Activated T-helper 2 cell treated with anti-CD3 and anti-CD28 coated beads, Interferon-gamma antibody, Interleukin-2, Interleukin-4, amounts not matched to agents 10 μg/mL and 5 μg/mL and 100 μg/mL, durations not matched to agents 14 hours and 24 hours and 36 hours (primary cell): ENCODE results near the gene CD302. TPM values are rescaled to one million over a fixed set of nuclear protein-coding genes. Genes with fewer than 3 reads are reported as not detected.
"Not testable (repeated sequence)": the region's sequence is repeated elsewhere in the genome, so short reads cannot be mapped to it uniquely, and the experiment has no call there.

Source experiments
- DNase-seq: peaks from one replicate; pipeline ENCODE4 v3.0.0; 2021; ENCODE audit warnings: low spot score
- H3K27ac Mint-ChIP-seq: one replicate; pipeline ENCODE4 v1.8.0; 2021; ENCODE audit warnings: mixed read lengths
- H3K27me3 Mint-ChIP-seq: one replicate; pipeline ENCODE4 v1.8.0; 2021; ENCODE audit warnings: low read depth, mixed read lengths
- H3K36me3 Mint-ChIP-seq: one replicate; pipeline ENCODE4 v1.8.0; 2021; ENCODE audit warnings: low read depth, mixed read lengths
- H3K4me1 Mint-ChIP-seq: one replicate; pipeline ENCODE4 v1.8.0; 2021; ENCODE audit warnings: low read depth, mixed read lengths
- H3K4me3 Mint-ChIP-seq: one replicate; pipeline ENCODE4 v1.8.0; 2021; ENCODE audit warnings: low read depth, mild to moderate bottlenecking, moderate library complexity, mixed read lengths
- H3K9me3 Mint-ChIP-seq: one replicate; pipeline ENCODE4 v1.8.0; 2021; ENCODE audit warnings: mixed read lengths
- intact Hi-C: fragments of 100-400 bp; cut with micrococcal nuclease; formaldehyde crosslinking; loops from one replicate; pipeline ENCODE4 v1.15.1; 2023
- total RNA-seq: library from RNA; stranded (reverse); gene quantifications from 2 replicates; pipeline ENCODE4 v1.2.3, GENCODE V29; 2022

Gene CD302
- total RNA-seq, 1 donor from 2014 or later: 1.1 TPM

- no peaks in the 10 kb centered on the region for H3K27me3 Mint-ChIP-seq
- intact Hi-C loops: no loop called here
- H3K4me3 Mint-ChIP-seq: no peak overlapping the region
- DNase-seq: no peak
- H3K9me3 Mint-ChIP-seq: no peaks in the 10 kb centered on the region
- H3K4me1 Mint-ChIP-seq: peaks cover 18% of the 10 kb centered on the region
- H3K27ac Mint-ChIP-seq: no peak overlapping the region
- H3K36me3 Mint-ChIP-seq: peaks cover 72% of the 10 kb centered on the region
Measured at GRCh38 chr2:159737292-159737916, 60.6 kb downstream of the CD302 start.

GRCh38 chr2:159736048-159736447, 62.0 kb downstream of the CD302 start:
- Mint-ChIP-seq H3K4me3 (no peak overlapping the region), H3K9me3 (no peaks in the 10 kb centered on the region), H3K36me3 (peaks cover 68% of the 10 kb centered on the region), H3K27ac (no peak overlapping the region), H3K27me3 (no peaks in the 10 kb centered on the region), H3K4me1 (peaks cover 18% of the 10 kb centered on the region)
- intact Hi-C loops: no loop called here
- DNase-seq: no peak

- H3K36me3 Mint-ChIP-seq: peaks cover 72% of the 10 kb centered on the region
- peaks cover 18% of the 10 kb centered on the region for H3K4me1 Mint-ChIP-seq
Measured at GRCh38 chr2:159735648-159736047, 62.4 kb downstream of the CD302 start.

DNA sequence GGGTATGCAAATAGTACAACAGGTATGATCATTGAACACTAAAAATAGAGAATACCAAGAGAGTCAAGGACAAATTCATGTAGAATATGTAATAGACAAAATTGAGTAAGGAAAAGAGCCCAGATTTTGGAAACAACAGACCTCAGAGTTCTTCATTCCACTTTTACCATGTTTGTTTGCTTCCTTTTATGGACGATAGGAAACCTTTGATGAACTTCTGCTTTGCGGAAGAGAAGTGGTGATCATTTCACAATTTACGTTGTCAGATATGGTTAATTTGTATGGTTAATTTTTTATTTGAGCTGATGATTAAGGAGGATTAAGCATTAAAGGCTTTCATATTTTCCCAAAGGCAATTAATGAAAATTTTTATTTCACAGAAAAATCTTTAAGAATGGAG, 69.4 kb downstream of the CD302 start:
- Mint-ChIP-seq H3K4me1 (peaks cover 23% of the 10 kb centered on the region), H3K9me3 (peaks cover 11% of the 10 kb centered on the region), H3K4me3 (no peak overlapping the region), H3K27ac (no peak overlapping the region), H3K36me3 (peaks cover 80% of the 10 kb centered on the region), H3K27me3 (no peaks in the 10 kb centered on the region)
- DNase-seq: no peak
- intact Hi-C loops: no loop called here

More at GRCh38 chr2:159735648-159736047, 62.4 kb downstream of the CD302 start:
- no peak for DNase-seq
- Mint-ChIP-seq H3K9me3 (no peaks in the 10 kb centered on the region), H3K4me3 (no peak overlapping the region), H3K27ac (no peak overlapping the region), H3K27me3 (no peaks in the 10 kb centered on the region)
- intact Hi-C loops: no loop called here

- H3K9me3 Mint-ChIP-seq: peaks cover 11% of the 10 kb centered on the region
- H3K4me1 Mint-ChIP-seq: peaks cover 33% of the 10 kb centered on the region
- no peak overlapping the region for H3K4me3 Mint-ChIP-seq
- no peak for DNase-seq
- intact Hi-C loops: no loop called here
- no peaks in the 10 kb centered on the region for H3K27me3 Mint-ChIP-seq
- H3K36me3 Mint-ChIP-seq: peaks cover 90% of the 10 kb centered on the region
- no peak overlapping the region for H3K27ac Mint-ChIP-seq
Measured at GRCh38 chr2:159725713-159726112, 72.3 kb downstream of the CD302 start.

DNA sequence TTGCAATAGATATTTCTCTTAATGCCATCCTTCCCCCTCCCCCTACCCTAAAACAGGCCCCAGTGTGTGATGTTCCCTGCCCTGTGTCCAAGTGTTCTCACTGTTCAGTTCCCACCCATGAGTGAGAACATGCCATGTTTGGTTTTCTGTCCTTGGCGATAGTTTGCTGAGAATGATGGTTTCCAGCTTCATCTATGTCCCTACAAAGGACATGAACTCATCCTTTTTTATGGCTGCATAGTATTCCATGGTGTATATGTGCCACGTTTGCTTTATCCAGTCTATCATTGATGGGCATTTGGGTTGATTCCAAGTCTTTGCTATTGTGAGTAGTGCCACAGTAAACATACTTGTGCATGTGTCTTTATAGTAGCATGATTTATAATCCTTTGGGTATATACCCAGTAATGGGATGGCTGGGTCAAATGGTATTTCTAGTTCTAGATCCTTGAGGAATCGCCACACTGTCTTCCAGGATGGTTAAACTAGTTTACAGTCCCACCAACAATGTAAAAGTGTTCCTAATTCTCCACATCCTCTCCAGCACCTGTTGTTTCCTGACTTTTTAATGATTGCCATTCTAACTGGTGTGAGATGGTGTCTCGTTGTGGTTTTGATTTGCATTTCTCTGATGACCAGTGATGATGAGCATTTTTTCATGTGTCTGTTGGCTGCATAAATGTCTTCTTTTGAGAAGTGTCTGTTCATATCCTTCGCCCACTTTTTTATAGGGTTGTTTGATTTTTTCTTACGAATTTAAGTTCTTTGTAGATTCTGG, 73.0 kb downstream of the CD302 start:
- intact Hi-C loops, DNase-seq, H3K27me3 Mint-ChIP-seq, H3K27ac Mint-ChIP-seq, H3K4me3 Mint-ChIP-seq: not testable (repeated sequence)
- Mint-ChIP-seq H3K9me3 (peaks cover 11% of the 10 kb centered on the region), H3K36me3 (peaks cover 90% of the 10 kb centered on the region), H3K4me1 (peaks cover 35% of the 10 kb centered on the region)

- intact Hi-C loops: no loop called here
- Mint-ChIP-seq H3K27ac (no peak overlapping the region), H3K27me3 (no peaks in the 10 kb centered on the region), H3K9me3 (peaks cover 11% of the 10 kb centered on the region), H3K36me3 (peaks cover 91% of the 10 kb centered on the region), H3K4me3 (no peak overlapping the region), H3K4me1 (peaks cover 32% of the 10 kb centered on the region)
- no peak for DNase-seq
Measured at GRCh38 chr2:159722580-159722979, 75.4 kb downstream of the CD302 start.

DNA sequence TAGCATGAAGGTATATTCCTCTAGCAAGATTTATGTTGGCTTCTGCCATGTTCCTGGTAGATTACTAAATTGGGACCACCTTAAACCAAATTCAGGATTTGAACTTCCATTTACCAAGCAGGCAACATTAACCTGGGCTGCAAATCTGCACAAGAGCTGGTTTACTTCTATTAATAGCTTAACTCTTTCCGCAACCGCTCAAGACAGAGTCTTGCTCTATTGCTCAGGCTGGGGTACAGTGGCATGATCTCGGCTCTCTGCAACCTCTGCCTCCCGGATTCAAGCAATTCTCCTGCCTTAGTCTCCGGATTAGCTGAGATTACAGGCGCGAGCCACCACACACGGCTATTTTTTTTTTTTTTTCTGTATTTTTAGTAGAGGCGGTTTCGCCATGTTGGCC, 77.3 kb downstream of the CD302 start:
- H3K4me1 Mint-ChIP-seq: peaks cover 37% of the 10 kb centered on the region
- no peak overlapping the region for H3K4me3 Mint-ChIP-seq
- peaks cover 10% of the 10 kb centered on the region for H3K9me3 Mint-ChIP-seq
- intact Hi-C loops: no loop called here
- H3K36me3 Mint-ChIP-seq: peaks cover 93% of the 10 kb centered on the region
- no peaks in the 10 kb centered on the region for H3K27me3 Mint-ChIP-seq
- no peak overlapping the region for H3K27ac Mint-ChIP-seq
- no peak for DNase-seq

Other genes starting within 250 kb of the CD302 start
- gene BAZ2B, start 181.7 kb downstream of the CD302 start, total RNA-seq: 6.4 and 6.5 TPM in 2 replicates
- gene MARCHF7, start 85.7 kb downstream of the CD302 start, total RNA-seq: 80.0 and 83.1 TPM in 2 replicates
- 112 TPM in 2 replicates for gene LY75, start 106.5 kb upstream of the CD302 start, total RNA-seq